H9 (cell line): ENCODE results near the gene AFAP1. TPM values are rescaled to one million over a fixed set of nuclear protein-coding genes. Genes with fewer than 3 reads are reported as not detected.

Experiments used
- DNase-seq: peaks from one replicate; pipeline ENCODE4 v3.0.0-alpha.2; 2017
- H2AFZ ChIP-seq: one replicate; pipeline ENCODE4 v1.6.1; 2013; ENCODE audit warnings: mild to moderate bottlenecking, low read length, control low read depth, moderate library complexity
- H2AK5ac ChIP-seq: 2 replicates; pipeline ENCODE4 v1.6.1; 2013; ENCODE audit warnings: low read length, control low read depth, mixed read lengths; ENCODE audit not compliant: insufficient read length
- H2BK120ac ChIP-seq: one replicate; pipeline ENCODE4 v1.6.1; 2013; ENCODE audit warnings: low read depth, mild to moderate bottlenecking, low read length, control low read depth, inconsistent platforms; ENCODE audit not compliant: poor library complexity, severe bottlenecking
- H2BK12ac ChIP-seq: 2 replicates; pipeline ENCODE4 v1.6.1; 2013; ENCODE audit warnings: low read length, control low read depth, mixed read lengths, low read depth; ENCODE audit not compliant: insufficient read length
- H2BK15ac ChIP-seq: 2 replicates; pipeline ENCODE4 v1.6.1; 2013; ENCODE audit warnings: low read depth, low read length, control low read depth
- H2BK20ac ChIP-seq: one replicate; pipeline ENCODE4 v1.6.1; 2013; ENCODE audit warnings: low read depth, mild to moderate bottlenecking, low read length, control low read depth, inconsistent platforms; ENCODE audit not compliant: poor library complexity, severe bottlenecking
- H2BK5ac ChIP-seq: 2 replicates; pipeline ENCODE4 v1.6.1; 2013; ENCODE audit warnings: low read length, control low read depth, mixed read lengths; ENCODE audit not compliant: insufficient read length
- H3K14ac ChIP-seq: 2 replicates; pipeline ENCODE4 v1.6.1; 2013; ENCODE audit warnings: low read length, control low read depth; ENCODE audit not compliant: insufficient read depth
- H3K18ac ChIP-seq: 2 replicates; pipeline ENCODE4 v1.6.1; 2013; ENCODE audit warnings: low read depth, mild to moderate bottlenecking, mixed read lengths, low read length, control low read depth; ENCODE audit not compliant: insufficient read length
- H3K23ac ChIP-seq: 2 replicates; pipeline ENCODE4 v1.6.1; 2013; ENCODE audit warnings: low read length, control low read depth, mixed read lengths, low read depth; ENCODE audit not compliant: insufficient read length
- H3K23me2 ChIP-seq: 2 replicates; pipeline ENCODE4 v1.6.1; 2013; ENCODE audit warnings: low read depth, mild to moderate bottlenecking, mixed read lengths, low read length, control low read depth; ENCODE audit not compliant: insufficient read length, poor library complexity, severe bottlenecking
- H3K27ac ChIP-seq: 2 replicates; pipeline ENCODE4 v1.5.1; 2013; ENCODE audit warnings: low read length, control low read depth, mixed read lengths, low read depth; ENCODE audit not compliant: insufficient read length
- H3K27me3 ChIP-seq: 2 replicates; pipeline ENCODE4 v1.6.1; 2013; ENCODE audit warnings: low read length, control low read depth, inconsistent platforms; ENCODE audit not compliant: insufficient read depth
- H3K4ac ChIP-seq: 2 replicates; pipeline ENCODE4 v1.6.1; 2013; ENCODE audit warnings: low read depth, mild to moderate bottlenecking, control low read depth, inconsistent platforms, low read length, moderate library complexity
- H3K4me1 ChIP-seq: 2 replicates; pipeline ENCODE4 v1.6.1; 2013; ENCODE audit warnings: low read length, control low read depth, inconsistent platforms; ENCODE audit not compliant: insufficient read depth
- H3K4me2 ChIP-seq: 2 replicates; pipeline ENCODE4 v1.6.1; 2013; ENCODE audit warnings: low read length, control low read depth, mixed read lengths; ENCODE audit not compliant: insufficient read length, insufficient read depth
- H3K56ac ChIP-seq: 2 replicates; pipeline ENCODE4 v1.6.1; 2013; ENCODE audit warnings: low read depth, mild to moderate bottlenecking, mixed read lengths, low read length, control low read depth; ENCODE audit not compliant: insufficient read length
- H3K79me1 ChIP-seq: 2 replicates; pipeline ENCODE4 v1.6.1; 2013; ENCODE audit warnings: low read depth, mild to moderate bottlenecking, moderate library complexity, low read length, control low read depth, inconsistent platforms; ENCODE audit not compliant: insufficient read depth, poor library complexity, severe bottlenecking
- H3K79me2 ChIP-seq: 2 replicates; pipeline ENCODE4 v1.6.1; 2013; ENCODE audit warnings: low read length, control low read depth, inconsistent platforms; ENCODE audit not compliant: insufficient read depth
- H3K9ac ChIP-seq: 2 replicates; pipeline ENCODE4 v1.6.1; 2013; ENCODE audit warnings: low read length, control low read depth, mixed read lengths; ENCODE audit not compliant: insufficient read length; ENCODE audit errors: extremely low read depth
- H3K9me3 ChIP-seq: one replicate; pipeline ENCODE4 v1.6.1; 2013; ENCODE audit warnings: low read depth, low read length, inconsistent platforms; ENCODE audit not compliant: control insufficient read depth
- H3T11ph ChIP-seq: one replicate; pipeline ENCODE4 v1.6.1; 2013; ENCODE audit warnings: mild to moderate bottlenecking, low read length, control low read depth, inconsistent platforms
- H4K20me1 ChIP-seq: one replicate; pipeline ENCODE4 v1.6.1; 2013; ENCODE audit not compliant: control insufficient read depth, insufficient read length, insufficient read depth
- H4K5ac ChIP-seq: 2 replicates; pipeline ENCODE4 v1.6.1; 2013; ENCODE audit warnings: low read depth, mild to moderate bottlenecking, mixed read lengths, low read length, control low read depth; ENCODE audit not compliant: insufficient read length
- H4K8ac ChIP-seq: replicated peaks from 2 replicates; pipeline ENCODE4 v1.6.1; 2013; ENCODE audit warnings: low read length, control low read depth, mixed read lengths, low read depth; ENCODE audit not compliant: insufficient read length
- H4K91ac ChIP-seq: 2 replicates; pipeline ENCODE4 v1.6.1; 2013; ENCODE audit warnings: low read depth, mild to moderate bottlenecking, moderate library complexity, mixed read lengths, low read length, control low read depth; ENCODE audit not compliant: insufficient read length
- H3K27ac Mint-ChIP-seq, 3 experiments: 2 replicates in 2 of 3; 3 replicates in 1 of 3; pipeline ENCODE4 v1.8.0; 2020 to 2021; ENCODE audit warnings: mixed read lengths in 3 of 3, mild to moderate bottlenecking in 1 of 3, moderate library complexity in 1 of 3
- H3K27me3 Mint-ChIP-seq: 2 replicates; pipeline ENCODE4 v1.8.0; 2021; ENCODE audit warnings: low read depth, mild to moderate bottlenecking, moderate library complexity, mixed read lengths
- H3K36me3 Mint-ChIP-seq, 3 experiments: 2 replicates in 2 of 3; 3 replicates in 1 of 3; pipeline ENCODE4 v1.8.0; 2020 to 2021; ENCODE audit warnings: low read depth in 3 of 3, mixed read lengths in 3 of 3; ENCODE audit not compliant: insufficient read depth in 1 of 3
- H3K4me1 Mint-ChIP-seq, 2 experiments: 2 replicates each; pipeline ENCODE4 v1.8.0; 2020; ENCODE audit warnings: mixed read lengths in 2 of 2
- H3K4me3 Mint-ChIP-seq, 2 experiments: 2 replicates in 1 of 2; 3 replicates in 1 of 2; pipeline ENCODE4 v1.8.0; 2020 to 2021; ENCODE audit warnings: mild to moderate bottlenecking in 2 of 2, mixed read lengths in 2 of 2, moderate library complexity in 1 of 2
- H3K9me3 Mint-ChIP-seq, 2 experiments: 2 replicates in 1 of 2; 3 replicates in 1 of 2; pipeline ENCODE4 v1.8.0; 2020; ENCODE audit warnings: mild to moderate bottlenecking in 2 of 2, mixed read lengths in 2 of 2, moderate library complexity in 1 of 2
- WGBS: extraction: QIAGEN DNeasy Blood & Tissue Kit; methylation state at CpG from one replicate; pipeline ENCODE4 v1.1.7; 2013; ENCODE audit warnings: missing lambda C conversion rate, low lambda C conversion rate, mixed read lengths; ENCODE audit not compliant: insufficient read length; ENCODE audit errors: extremely low coverage; 5-methylcytosine and 5-hydroxymethylcytosine counted together
- total RNA-seq: library from RNA; stranded (reverse); gene quantifications from 2 replicates; pipeline ENCODE4 v1.2.1, GENCODE V29; 2021
- TF ChIP-seq, protein P1 (sequence below): fragments of 200-600 bp; sonication (generic); conservative IDR thresholded peaks from 3 replicates; pipeline ENCODE4 v1.8.0; 2021; ENCODE audit warnings: antibody characterized with exemption, mild to moderate bottlenecking

AFAP1 gene
- total RNA-seq, 1 experiment from 2014 or later: 6.5 TPM

DNA sequence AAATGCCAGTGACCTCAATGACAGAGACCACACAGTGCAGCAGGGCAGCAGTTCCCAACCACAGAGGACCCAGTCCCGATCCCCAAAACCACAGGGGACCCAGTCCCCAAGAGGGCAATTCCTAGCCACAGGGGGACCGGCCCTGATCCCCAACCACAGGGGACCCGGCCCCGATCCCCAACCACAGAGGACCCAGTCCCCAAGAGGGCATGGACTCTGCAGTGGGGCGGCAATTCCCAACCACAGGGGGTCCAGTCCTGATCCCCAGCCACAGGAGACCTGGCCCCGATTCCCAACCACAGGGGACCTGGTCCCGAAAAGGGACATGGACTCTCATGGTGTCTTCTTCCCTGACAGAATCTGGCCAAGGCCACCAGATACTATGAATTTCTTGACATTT, 136.3 kb downstream of the AFAP1 start:
- Histone ChIP-seq H3K23me2 (no peaks in the 10 kb centered on the region), H4K5ac (no peak overlapping the region), H3K23ac (no peak overlapping the region), H2BK15ac (no peak overlapping the region), H3K27me3 (no peaks in the 10 kb centered on the region), H3K27ac (no peak overlapping the region), H4K91ac (no peak overlapping the region), H2BK20ac (no peak overlapping the region), H3K18ac (no peak overlapping the region), H3K9me3 (no peaks in the 10 kb centered on the region), H3K4ac (no peak overlapping the region), H3T11ph (no peak overlapping the region), H3K9ac (no peak overlapping the region), H2BK120ac (no peak overlapping the region), H3K79me1 (no peaks in the 10 kb centered on the region), H4K20me1 (no peaks in the 10 kb centered on the region), H2BK12ac (no peak overlapping the region), H3K14ac (no peak overlapping the region), H2BK5ac (no peak overlapping the region), H3K4me1 (peaks cover 4% of the 10 kb centered on the region), H3K56ac (no peak overlapping the region), H3K4me2 (no peak overlapping the region), H2AK5ac (no peak overlapping the region), H3K79me2 (no peaks in the 10 kb centered on the region), H4K8ac (no peak overlapping the region), H2AFZ (no peak overlapping the region)
- Mint-ChIP-seq H3K27ac (peak overlapping the region; percentile 33 to 94 (median 83); a peak in 6 of 7 replicates), H3K4me1 (peaks cover 36 to 52% of the 10 kb centered on the region in 2 experiments), H3K9me3 (peaks cover 0 to 2% of the 10 kb centered on the region in 2 experiments; a peak in 2 of 5 replicates), H3K36me3 (peaks cover 16 to 25% (median 25%) of the 10 kb centered on the region in 3 experiments), H3K27me3 (no peaks in the 10 kb centered on the region; the same call in 1 of the 2 replicates), H3K4me3 (no peak overlapping the region)
- no peak for DNase-seq
- WGBS: no CpG with 5 or more reads among the region's 7 CpGs
- TF ChIP-seq, protein P1, sequence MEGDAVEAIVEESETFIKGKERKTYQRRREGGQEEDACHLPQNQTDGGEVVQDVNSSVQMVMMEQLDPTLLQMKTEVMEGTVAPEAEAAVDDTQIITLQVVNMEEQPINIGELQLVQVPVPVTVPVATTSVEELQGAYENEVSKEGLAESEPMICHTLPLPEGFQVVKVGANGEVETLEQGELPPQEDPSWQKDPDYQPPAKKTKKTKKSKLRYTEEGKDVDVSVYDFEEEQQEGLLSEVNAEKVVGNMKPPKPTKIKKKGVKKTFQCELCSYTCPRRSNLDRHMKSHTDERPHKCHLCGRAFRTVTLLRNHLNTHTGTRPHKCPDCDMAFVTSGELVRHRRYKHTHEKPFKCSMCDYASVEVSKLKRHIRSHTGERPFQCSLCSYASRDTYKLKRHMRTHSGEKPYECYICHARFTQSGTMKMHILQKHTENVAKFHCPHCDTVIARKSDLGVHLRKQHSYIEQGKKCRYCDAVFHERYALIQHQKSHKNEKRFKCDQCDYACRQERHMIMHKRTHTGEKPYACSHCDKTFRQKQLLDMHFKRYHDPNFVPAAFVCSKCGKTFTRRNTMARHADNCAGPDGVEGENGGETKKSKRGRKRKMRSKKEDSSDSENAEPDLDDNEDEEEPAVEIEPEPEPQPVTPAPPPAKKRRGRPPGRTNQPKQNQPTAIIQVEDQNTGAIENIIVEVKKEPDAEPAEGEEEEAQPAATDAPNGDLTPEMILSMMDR: no peak
